Measurements from ENCODE around the gene SPOCK3. TPM values are rescaled to one million over a fixed set of nuclear protein-coding genes. Genes with fewer than 3 reads are reported as not detected.
"Not testable (repeated sequence)": the region's sequence is repeated elsewhere in the genome, so short reads cannot be mapped to it uniquely, and the experiment has no call there.

SPOCK3 gene
- total RNA-seq, result not detected
- long read RNA-seq, donor 1, result 0 reads
- long read RNA-seq, donor 2, result 0 reads

GRCh38 chr4:167234316-167234881, at the start of gene SPOCK3:
Gene SPOCK3, minus strand, starts transcription at chr4:167234494.
- peak; percentile 82 for DNase-seq (ENCODE audit: low spot score)
- intact Hi-C loops (cut with DNase I), result no loop called here

- no peak for DNase-seq (ENCODE audit: low spot score)
- intact Hi-C loops (cut with DNase I), result no loop called here
These were observed 48.0 kb upstream of the SPOCK3 start for GRCh38 chr4:167282171-167282864.

GRCh38 chr4:167281545-167281944, 47.3 kb upstream of the SPOCK3 start:
- intact Hi-C loops (cut with DNase I); DNase-seq (ENCODE audit: low spot score): not testable (repeated sequence)

DNA sequence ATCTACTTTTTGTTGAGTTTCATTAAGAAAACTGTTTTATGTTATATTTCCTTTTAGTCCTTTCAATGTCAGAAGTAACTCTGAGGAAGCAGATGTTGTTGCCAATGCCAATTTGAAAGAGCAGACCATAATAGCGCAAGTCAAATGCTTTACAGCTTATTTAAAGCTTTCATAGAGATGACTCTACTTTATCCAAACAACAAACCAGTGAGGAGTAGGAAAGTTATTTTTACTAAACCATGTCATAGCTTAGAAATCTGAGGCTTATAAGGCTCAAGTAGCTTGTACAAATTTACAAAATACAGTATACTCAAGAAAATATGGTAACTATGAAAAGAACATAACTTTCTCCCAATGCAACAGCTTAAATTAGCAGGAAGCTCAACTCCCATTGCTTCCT, 40.1 kb upstream of the SPOCK3 start:
- intact Hi-C loops (cut with DNase I), result no loop called here
- no peak for DNase-seq (ENCODE audit: low spot score)

- intact Hi-C loops (cut with DNase I), result no loop called here
- no peak for DNase-seq (ENCODE audit: low spot score)
These were observed 30.9 kb upstream of the SPOCK3 start for GRCh38 chr4:167265231-167265630.

DNA sequence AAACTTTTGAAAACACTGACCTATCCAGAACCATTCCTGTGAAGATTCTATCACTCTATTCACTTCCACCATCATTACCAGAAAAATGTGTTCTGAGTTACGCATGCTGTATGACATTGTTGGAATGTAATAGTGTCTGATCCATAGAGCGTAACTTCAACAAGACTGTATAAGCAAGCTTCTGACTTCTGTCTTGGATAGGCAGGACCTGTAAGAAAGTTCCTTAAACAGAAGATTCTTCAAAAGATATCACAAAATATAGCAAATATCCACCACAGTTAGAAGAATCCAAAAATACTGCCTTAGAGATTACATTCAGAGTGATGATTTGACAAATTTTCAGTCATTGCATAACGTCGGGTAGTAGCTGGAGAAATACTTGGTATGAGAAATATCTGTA, 14.0 kb upstream of the SPOCK3 start:
- DNase-seq (ENCODE audit: low spot score), result no peak
- intact Hi-C loops (cut with DNase I), result no loop called here

DNA sequence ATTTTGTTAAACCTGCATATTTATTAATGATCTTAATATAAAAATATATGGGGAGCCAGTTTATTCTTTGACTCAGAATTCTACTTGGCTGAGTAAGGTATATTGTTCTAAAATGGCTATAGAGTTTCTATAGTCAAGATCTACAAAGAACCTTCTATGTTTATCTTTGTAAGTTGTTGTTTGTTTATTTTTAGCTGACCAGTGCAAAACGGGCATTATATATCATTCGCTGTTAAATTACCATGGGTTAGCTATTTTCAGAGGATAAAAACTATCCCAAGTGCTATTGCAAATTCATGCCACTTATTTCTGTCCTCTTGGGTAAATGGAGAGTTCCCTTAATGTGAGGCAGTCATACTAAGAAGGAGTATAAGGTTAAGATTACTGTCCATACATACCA, 5.3 kb upstream of the SPOCK3 start:
- DNase-seq (ENCODE audit: low spot score), result no peak
- intact Hi-C loops (cut with DNase I), result no loop called here

DNA sequence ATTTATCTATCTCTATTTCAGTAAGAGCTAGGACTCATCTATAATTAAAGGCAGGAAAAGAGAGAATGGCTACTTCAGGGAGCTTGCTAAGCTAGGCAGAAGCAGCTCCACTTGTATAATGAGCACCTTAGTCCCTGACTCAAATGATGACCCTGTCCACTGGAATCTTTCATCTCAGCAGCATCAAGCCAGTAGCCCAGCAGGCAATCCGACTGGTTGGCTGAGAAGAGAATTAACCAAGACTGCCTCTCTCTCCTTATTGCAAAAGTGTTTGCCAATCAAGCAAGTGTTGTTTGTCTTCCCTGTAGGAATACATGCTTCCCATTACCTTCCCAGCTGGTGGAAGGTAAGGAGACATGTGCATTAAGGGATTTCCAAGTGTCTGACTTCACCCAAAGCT, 3.9 kb upstream of the SPOCK3 start:
- intact Hi-C loops (cut with DNase I), result no loop called here
- DNase-seq (ENCODE audit: low spot score), result no peak

GRCh38 chr4:167233685-167234315, 494 bp downstream of the SPOCK3 start:
- intact Hi-C loops (cut with DNase I), result no loop called here
- DNase-seq (ENCODE audit: low spot score), result peak; percentile 72

DNA sequence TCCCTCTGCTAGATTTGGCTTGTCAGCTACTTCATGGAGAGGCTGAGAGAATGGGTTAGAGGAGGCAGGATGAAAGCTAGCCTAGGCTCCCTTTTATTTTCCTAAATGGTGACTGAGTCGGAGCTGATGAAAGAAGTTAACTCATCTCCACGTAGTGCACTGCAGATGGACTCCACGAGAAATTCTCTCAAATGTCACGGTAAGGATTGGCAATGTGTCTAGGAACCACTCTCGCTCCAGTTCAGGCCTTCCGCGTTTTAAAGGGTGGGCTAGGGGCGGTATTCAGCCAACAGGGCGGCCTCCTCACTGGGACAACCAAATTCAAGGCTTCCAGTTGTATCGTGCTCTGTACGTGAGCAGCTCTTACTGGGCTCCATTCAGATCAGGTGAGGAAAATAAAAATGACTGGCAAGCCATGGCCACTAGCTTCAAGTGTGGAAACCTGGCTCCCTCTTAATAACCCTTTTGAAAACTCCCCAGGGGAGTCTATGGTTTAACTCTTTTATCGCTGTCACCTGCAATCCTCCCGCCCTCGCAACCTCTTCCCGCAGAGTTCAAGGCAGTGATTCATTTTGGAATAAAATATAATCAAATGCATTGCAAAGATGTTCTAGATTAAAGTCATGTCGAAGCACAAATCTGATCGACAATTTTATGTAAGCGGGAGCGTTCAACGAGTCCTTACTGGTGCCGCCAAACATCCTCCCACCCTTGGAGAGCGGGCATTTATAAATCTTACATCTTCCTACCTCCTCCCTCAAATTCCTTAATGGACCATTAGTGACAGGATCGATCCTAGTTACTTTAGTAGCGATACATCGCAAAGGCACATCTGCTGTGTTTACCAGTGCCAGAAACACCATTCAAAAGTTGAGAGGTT, 1.2 kb downstream of the SPOCK3 start:
- intact Hi-C loops (cut with DNase I), result no loop called here
- DNase-seq (ENCODE audit: low spot score), result no peak

DNA sequence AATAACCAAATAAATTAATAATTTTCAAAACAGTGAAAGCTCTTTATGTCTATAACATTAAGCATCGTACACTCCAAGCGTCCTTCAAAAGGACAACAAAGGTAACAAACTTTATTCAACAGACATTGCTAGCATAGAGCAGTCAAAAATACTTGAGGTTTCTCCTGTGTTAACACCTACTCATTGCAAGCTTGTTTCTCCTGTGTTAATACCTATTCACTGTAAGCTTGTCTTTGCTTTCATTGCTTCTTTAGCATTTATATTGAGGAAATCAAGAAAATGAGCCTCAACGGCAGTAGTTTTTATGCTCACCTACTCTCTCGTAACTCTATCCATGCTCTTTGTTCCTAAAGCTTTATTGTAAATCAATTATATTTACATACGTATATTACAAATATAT, 3.5 kb downstream of the SPOCK3 start:
- intact Hi-C loops (cut with DNase I), result no loop called here
- no peak for DNase-seq (ENCODE audit: low spot score)

GRCh38 chr4:167222099-167222498, 12.2 kb downstream of the SPOCK3 start:
- intact Hi-C loops (cut with DNase I), result no loop called here
- DNase-seq (ENCODE audit: low spot score), result no peak

GRCh38 chr4:167221084-167221483, 13.2 kb downstream of the SPOCK3 start:
- intact Hi-C loops (cut with DNase I), result no loop called here
- no peak for DNase-seq (ENCODE audit: low spot score)

DNA sequence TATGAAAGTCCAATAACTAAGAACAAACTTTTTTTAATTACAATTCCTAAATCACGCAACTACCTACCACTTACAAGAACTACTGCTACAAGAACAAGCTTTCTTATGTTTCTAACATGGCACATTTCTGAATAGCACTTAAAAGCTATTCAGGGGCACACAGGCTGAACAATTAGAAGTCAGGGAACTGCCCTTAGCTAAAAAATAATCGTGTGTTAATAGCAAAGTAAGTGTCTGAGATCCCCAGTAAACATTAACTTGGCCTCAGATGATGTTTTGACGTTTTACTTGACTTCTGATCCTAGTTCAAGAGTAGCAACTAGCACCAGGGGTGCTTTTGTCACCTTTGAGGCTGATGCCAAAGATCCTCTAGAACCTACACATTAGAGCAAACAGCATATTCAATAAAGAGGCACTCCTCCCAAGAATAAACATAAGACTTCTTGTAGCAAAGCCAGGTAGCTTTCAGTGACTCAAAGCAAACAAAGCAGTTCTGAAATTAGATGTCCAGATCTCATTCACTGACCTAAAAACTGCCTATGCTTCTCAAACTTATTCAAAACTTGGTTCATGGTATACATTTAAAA, 16.2 kb downstream of the SPOCK3 start:
- no peak for DNase-seq (ENCODE audit: low spot score)
- intact Hi-C loops (cut with DNase I), result no loop called here

- no peak for DNase-seq (ENCODE audit: low spot score)
- intact Hi-C loops (cut with DNase I), result no loop called here
These were observed 17.5 kb downstream of the SPOCK3 start for GRCh38 chr4:167216783-167217182.

DNA sequence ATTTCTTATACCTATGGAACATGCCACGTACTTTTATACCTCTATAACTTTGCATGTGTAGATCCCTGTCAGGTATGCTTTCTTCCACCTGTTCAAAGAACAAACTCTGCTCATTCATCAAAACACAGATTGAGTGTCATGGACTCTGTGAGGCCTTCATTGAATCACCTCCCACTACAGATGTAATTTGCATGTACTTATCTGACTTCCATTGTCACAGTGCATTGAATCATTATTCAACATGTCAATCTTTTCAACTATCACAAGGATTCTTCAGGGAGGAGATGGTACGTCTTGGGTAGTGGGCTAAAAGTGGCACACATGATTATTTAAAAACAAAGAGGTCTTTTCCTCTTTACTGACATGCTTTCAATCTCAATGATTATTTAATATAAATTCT, 24.1 kb downstream of the SPOCK3 start:
- intact Hi-C loops (cut with DNase I), result no loop called here
- no peak for DNase-seq (ENCODE audit: low spot score)

DNA sequence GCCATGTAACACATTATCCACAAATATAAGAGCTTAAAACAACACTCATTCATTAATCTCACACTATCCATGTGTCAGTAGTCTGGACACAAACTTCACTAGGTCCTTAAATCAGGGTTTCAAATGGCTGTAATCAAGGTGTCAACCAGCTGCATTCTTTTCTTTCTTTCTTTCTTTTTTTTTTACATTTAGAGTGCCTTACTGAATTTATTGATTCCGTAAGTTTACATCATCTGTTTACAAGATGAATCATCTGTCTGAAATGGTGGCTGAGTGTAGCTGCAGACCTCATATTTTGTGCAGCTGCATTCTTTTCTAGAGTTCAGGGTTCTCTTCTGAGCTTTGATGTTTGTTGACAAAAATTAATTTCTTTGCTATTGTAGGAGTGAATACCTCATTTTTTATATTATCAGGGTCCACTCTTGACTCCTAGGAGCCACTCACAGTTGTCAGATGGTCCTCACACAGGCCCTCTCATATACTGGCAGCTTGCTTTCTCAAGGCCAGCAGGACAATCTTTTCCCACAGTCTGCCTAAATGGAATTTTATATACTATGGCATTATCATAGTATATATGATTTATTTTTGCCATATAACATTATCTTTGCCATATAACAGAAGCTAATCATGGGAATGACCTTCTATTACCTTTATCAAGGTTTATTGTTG, 37.8 kb downstream of the SPOCK3 start:
- no peak for DNase-seq (ENCODE audit: low spot score)
- intact Hi-C loops (cut with DNase I), result no loop called here

DNA sequence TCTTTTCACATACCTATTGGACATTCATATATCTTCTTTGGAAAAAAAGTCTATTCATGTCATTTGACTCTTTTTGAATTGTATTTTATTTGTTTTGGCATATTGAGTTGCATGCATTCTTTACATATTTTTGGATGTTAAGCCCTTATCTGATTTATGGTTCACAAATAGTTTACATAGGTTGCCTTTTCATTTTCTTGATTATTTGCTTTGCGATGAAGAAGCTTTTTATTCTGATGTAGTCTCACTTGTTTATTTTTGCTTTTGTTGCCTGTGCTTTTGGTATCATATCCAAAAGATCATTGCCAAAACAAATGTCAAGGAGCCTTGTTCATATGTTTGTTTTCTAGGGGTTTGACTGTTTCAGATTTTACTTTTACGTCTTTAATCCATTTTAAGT, 43.9 kb downstream of the SPOCK3 start:
- intact Hi-C loops (cut with DNase I), result no loop called here
- no peak for DNase-seq (ENCODE audit: low spot score)

DNA sequence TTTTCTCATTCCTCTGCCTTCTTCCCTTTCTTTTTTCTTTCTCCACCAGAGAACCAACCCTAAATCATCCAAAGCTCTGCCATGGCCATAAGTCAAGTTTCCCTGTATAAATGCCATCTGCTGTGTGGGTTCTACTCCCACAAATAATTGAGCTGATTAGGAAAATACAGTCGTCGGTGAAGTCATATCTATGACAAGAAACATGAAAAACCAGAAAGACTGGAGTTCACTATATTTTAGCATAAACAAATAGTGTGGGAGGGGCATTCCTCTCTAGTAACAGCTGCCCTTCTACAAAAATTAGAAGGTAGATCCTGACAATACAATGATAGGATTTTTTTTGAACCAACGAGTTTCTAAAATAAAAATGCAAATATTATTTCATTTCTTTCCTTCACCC, 48.8 kb downstream of the SPOCK3 start:
- intact Hi-C loops (cut with DNase I), result no loop called here
- DNase-seq (ENCODE audit: low spot score), result no peak

All from posterior vena cava (tissue), 2 donors.